ENCODE results near the gene PRUNE2.

DNA sequence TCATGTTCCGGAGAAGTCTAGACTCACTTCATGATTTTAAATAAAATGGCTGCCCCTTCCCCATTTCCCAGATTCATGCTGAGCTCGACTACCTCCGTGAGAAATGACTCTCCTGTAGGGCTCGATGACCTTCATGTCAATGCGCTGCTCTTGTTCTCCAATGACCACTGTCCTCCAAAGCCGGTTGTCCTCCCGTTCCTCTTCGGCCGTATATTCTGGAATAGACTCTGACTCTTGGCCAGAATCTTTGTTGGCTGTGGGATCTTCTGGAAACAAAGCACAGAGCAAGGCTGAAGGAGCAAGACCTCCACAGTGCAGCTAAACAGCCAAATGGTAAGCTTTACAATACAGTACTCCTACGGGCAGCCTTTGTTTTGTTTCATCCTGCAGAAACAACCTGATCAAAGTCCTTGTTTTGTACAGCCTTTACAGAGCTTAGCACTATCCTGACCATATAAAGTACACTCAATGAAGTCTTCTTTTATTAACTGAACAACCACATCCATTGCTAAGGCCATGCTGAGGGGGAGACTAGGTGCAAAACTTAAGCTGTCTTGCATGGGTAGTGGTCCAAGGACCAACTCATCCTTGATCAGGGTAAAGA lies 261.2 kb downstream of the PRUNE2 start:
- TF ChIP-seq, protein P1, sequence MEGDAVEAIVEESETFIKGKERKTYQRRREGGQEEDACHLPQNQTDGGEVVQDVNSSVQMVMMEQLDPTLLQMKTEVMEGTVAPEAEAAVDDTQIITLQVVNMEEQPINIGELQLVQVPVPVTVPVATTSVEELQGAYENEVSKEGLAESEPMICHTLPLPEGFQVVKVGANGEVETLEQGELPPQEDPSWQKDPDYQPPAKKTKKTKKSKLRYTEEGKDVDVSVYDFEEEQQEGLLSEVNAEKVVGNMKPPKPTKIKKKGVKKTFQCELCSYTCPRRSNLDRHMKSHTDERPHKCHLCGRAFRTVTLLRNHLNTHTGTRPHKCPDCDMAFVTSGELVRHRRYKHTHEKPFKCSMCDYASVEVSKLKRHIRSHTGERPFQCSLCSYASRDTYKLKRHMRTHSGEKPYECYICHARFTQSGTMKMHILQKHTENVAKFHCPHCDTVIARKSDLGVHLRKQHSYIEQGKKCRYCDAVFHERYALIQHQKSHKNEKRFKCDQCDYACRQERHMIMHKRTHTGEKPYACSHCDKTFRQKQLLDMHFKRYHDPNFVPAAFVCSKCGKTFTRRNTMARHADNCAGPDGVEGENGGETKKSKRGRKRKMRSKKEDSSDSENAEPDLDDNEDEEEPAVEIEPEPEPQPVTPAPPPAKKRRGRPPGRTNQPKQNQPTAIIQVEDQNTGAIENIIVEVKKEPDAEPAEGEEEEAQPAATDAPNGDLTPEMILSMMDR (IDR thresholded peaks at IDR 0.05), result no peak
- TF ChIP-seq POLR2AphosphoS5 (IDR thresholded peaks at IDR 0.05), result no peak
- TF ChIP-seq POLR2A (IDR thresholded peaks at IDR 0.05; ENCODE audit: low read depth), result no peak
- no peak for TF ChIP-seq EP300 (IDR thresholded peaks at IDR 0.05)
